ENCODE data around the gene NR6A1. TPM values are rescaled to one million over a fixed set of nuclear protein-coding genes. Genes with fewer than 3 reads are reported as not detected.

Gene NR6A1
- total RNA-seq, 2 experiments from 2014 or later = not detected

DNA sequence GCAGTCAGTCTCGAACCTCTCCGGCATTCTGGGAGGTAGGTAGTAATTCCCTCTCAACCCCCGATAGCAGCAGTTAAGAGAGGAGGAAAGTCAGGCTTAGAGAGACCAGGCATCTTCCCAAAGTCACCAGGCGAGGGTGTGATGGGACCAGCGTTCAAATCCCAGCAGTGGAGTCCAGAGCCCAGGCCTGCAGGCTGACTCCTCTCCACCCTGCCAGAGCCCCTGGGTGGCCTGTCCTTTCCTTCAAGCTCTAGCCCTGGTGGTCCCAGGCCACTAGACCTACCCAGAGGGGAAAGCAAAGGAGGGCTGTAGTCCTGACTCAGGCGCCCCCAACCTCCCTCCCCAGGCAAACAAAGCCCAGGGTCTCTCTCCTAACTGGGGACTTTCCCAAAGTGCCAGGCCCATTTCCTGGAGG, 259.7 kb downstream of the NR6A1 start:
- Mint-ChIP-seq H3K27me3 (no peaks in the 10 kb centered on the region), H3K9me3 (no peaks in the 10 kb centered on the region), H3K27ac (no peak overlapping the region), H3K4me3 (no peak overlapping the region), H3K4me1 (ENCODE audit: low read depth) (no peaks in the 10 kb centered on the region), H3K36me3 (ENCODE audit: low read depth) (no peaks in the 10 kb centered on the region)
- CTCF ChIA-PET = no interaction called here
- Histone ChIP-seq H3K4me3 (ENCODE audit: low read length) (no peak overlapping the region), H3K4me1 (ENCODE audit: insufficient read depth, low read length) (no peaks in the 10 kb centered on the region), H3K27me3 (ENCODE audit: control insufficient read depth in 1 of 2, insufficient read depth in 2 of 2, low read length in 2 of 2) (peaks cover 0 to 9% of the 10 kb centered on the region in 2 experiments), H3K27ac (ENCODE audit: low read depth in 1 of 2, low read length in 2 of 2) (no peak overlapping the region), H3K9me3 (ENCODE audit: control insufficient read depth in 1 of 2, insufficient read depth in 1 of 2, low read length in 2 of 2) (peaks cover 0 to 5% of the 10 kb centered on the region in 2 experiments), H3K36me3 (ENCODE audit: insufficient read depth, low read length) (no peaks in the 10 kb centered on the region)
- DNase-seq = no peak
- ATAC-seq (ENCODE audit: poor library complexity) = no peak
- POLR2A ChIA-PET = no interaction called here
- TF ChIP-seq, protein P1, sequence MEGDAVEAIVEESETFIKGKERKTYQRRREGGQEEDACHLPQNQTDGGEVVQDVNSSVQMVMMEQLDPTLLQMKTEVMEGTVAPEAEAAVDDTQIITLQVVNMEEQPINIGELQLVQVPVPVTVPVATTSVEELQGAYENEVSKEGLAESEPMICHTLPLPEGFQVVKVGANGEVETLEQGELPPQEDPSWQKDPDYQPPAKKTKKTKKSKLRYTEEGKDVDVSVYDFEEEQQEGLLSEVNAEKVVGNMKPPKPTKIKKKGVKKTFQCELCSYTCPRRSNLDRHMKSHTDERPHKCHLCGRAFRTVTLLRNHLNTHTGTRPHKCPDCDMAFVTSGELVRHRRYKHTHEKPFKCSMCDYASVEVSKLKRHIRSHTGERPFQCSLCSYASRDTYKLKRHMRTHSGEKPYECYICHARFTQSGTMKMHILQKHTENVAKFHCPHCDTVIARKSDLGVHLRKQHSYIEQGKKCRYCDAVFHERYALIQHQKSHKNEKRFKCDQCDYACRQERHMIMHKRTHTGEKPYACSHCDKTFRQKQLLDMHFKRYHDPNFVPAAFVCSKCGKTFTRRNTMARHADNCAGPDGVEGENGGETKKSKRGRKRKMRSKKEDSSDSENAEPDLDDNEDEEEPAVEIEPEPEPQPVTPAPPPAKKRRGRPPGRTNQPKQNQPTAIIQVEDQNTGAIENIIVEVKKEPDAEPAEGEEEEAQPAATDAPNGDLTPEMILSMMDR (IDR thresholded peaks at IDR 0.05) = no peak
- intact Hi-C loops (cut with DNase I, micrococcal nuclease) = no loop called here

DNA sequence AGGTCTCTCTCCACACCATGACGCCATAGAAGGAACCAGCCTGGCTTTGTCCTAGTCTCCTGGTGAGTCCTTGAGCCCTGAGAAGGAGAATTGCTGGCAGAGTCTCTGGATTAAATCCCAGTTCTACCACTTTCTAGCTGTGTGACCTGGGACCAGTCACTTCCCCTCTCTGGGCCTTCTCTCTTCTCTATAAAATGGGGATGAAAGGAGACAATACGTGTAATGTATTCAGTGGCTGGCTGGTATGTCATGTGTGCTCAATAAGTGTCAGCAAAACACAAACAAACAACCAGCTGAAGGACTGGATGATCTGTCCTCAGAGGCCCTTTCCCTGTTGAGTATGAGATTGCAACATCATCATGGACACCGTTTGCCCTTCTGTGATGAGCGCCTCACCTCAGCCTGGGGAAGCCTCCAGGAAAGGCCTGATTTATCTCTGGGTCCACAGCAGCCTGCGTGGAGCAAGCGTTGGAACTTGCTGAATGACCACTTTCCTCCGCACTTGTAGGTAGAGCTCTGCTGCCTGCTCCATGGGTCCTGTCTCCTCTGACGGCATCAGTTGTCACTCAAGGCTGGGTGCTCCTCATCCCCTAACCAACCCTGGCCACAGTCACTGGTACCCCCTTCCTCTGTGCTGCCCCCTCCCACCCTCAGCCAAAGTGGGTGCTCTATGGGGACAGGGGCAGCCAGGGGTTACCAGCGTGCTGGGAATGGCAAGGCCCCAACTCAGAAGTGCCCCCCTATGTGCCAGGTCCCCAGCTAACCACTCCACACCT, 260.3 kb downstream of the NR6A1 start:
- no peaks in the 10 kb centered on the region for H3K36me3 Mint-ChIP-seq (ENCODE audit: low read depth)
- H3K9me3 Mint-ChIP-seq = no peaks in the 10 kb centered on the region
- H3K4me3 Mint-ChIP-seq = no peak overlapping the region
- Histone ChIP-seq H3K9me3 (ENCODE audit: control insufficient read depth in 1 of 2, insufficient read depth in 1 of 2, low read length in 2 of 2) (peaks cover 0 to 7% of the 10 kb centered on the region in 2 experiments), H3K4me1 (ENCODE audit: insufficient read depth, low read length) (no peaks in the 10 kb centered on the region), H3K36me3 (ENCODE audit: insufficient read depth, low read length) (no peaks in the 10 kb centered on the region), H3K27ac (ENCODE audit: low read depth in 1 of 2, low read length in 2 of 2) (no peak overlapping the region), H3K4me3 (ENCODE audit: low read length) (no peak overlapping the region), H3K27me3 (ENCODE audit: control insufficient read depth in 1 of 2, insufficient read depth in 2 of 2, low read length in 2 of 2) (peaks cover 5 to 11% of the 10 kb centered on the region in 2 experiments)
- TF ChIP-seq, protein P1 (IDR thresholded peaks at IDR 0.05) = no peak
- CTCF ChIA-PET = no interaction called here
- ATAC-seq (ENCODE audit: poor library complexity) = no peak
- H3K27me3 Mint-ChIP-seq = peaks cover 4% of the 10 kb centered on the region
- H3K4me1 Mint-ChIP-seq (ENCODE audit: low read depth) = no peaks in the 10 kb centered on the region
- intact Hi-C loops (cut with DNase I, micrococcal nuclease) = no loop called here
- no peak overlapping the region for H3K27ac Mint-ChIP-seq
- POLR2A ChIA-PET = no interaction called here
- no peak for DNase-seq

DNA sequence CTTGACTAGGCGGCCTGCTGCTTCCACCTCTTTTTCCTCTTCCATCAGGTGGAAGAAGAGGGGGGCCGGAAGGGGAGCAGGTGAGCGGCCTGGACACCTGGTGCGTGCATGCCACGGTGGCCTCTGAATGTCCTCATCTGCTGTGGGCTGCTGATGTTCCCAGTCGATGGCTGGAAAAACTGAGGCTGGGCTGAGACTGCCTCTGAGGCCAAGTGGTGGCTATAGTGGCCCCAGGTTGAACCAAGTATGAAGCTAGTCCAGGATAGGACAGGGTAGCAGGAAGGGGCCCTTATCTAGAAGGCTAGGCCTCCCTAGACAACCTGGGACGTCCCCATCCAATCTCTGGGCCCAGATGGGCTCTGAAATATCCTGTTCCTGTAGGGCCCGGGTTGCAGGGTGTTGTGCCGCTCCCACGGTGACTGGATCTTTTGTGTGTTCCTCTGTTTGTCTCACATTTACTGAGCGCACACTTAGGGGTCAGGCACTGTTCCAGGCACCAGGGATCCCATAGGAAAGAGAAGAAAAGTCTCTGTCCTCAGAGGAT, 263.2 kb downstream of the NR6A1 start:
- no peak overlapping the region for H3K27ac ChIP-seq (ENCODE audit: low read depth in 1 of 2, low read length in 2 of 2)
- CTCF ChIA-PET = no interaction called here
- Mint-ChIP-seq H3K4me3 (no peak overlapping the region), H3K9me3 (no peaks in the 10 kb centered on the region), H3K36me3 (ENCODE audit: low read depth) (no peaks in the 10 kb centered on the region), H3K27me3 (peaks cover 17% of the 10 kb centered on the region), H3K4me1 (ENCODE audit: low read depth) (peaks cover 4% of the 10 kb centered on the region), H3K27ac (no peak overlapping the region)
- DNase-seq (no peak), ATAC-seq (ENCODE audit: poor library complexity) (no peak)
- peaks cover 0 to 7% of the 10 kb centered on the region in 2 experiments for H3K9me3 ChIP-seq (ENCODE audit: control insufficient read depth in 1 of 2, insufficient read depth in 1 of 2, low read length in 2 of 2)
- H3K36me3 ChIP-seq (ENCODE audit: insufficient read depth, low read length) = no peaks in the 10 kb centered on the region
- intact Hi-C loops (cut with DNase I, micrococcal nuclease) = no loop called here
- H3K4me1 ChIP-seq (ENCODE audit: insufficient read depth, low read length) = peaks cover 8% of the 10 kb centered on the region
- peaks cover 21 to 22% of the 10 kb centered on the region in 2 experiments for H3K27me3 ChIP-seq (ENCODE audit: control insufficient read depth in 1 of 2, insufficient read depth in 2 of 2, low read length in 2 of 2)
- no peak overlapping the region for H3K4me3 ChIP-seq (ENCODE audit: low read length)
- POLR2A ChIA-PET = no interaction called here
- TF ChIP-seq, protein P1 (IDR thresholded peaks at IDR 0.05) = no peak
